ENCODE measurements around the gene FPR3. TPM values are rescaled to one million over a fixed set of nuclear protein-coding genes. Genes with fewer than 3 reads are reported as not detected.

The FPR3 gene
- total RNA-seq, 1 donor from 2014 or later = not detected

DNA sequence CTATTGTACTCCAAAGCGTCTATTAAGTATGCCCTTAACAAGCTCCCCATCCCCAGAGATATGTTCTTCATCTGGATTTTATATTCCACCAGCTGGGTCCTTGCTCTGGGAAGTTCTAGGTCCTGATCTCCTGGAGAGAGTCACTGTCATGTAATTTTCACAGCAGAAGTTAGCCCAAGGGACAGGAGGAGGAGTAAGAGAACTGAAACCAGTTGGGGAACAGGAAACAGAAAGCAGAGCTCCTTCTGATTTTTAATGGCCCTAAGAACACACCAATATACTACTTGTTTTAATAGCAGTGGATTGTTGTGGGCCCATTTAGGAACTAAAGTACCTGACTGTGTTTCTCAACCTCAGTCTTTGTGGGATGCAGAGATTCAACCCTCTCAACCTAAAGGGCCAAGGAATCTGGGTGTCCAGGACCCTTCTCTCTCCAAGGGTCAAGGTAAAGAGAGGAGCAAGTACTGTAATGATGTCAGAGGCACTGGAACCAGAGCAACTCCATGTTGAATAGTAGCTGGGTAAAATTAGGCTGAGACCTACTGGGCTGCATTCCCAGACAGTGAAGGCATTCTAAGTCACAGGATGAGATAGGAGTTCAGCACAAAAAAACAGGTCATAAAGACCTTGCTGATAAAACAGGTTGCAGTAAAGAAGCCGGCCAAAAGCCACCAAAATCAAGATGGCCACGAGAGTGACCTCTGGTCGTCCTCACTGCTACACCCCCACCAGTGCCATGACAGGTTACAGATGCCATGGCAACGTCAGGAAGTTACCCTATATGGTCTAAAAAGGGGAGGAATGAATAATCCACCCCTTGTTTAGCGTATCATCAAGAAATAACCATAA, 8.1 kb upstream of the FPR3 start:
- H2AFZ ChIP-seq (ENCODE audit: low read depth, low read length) = no peak overlapping the region
- no peak overlapping the region for H3K4me2 ChIP-seq (ENCODE audit: low read length)
- no peaks in the 10 kb centered on the region for H3K9me3 ChIP-seq (ENCODE audit: insufficient read depth, low read depth, low read length)
- DNase-seq (ENCODE audit: low read depth) = no peak
- FAIRE-seq = no peak
- H3K9ac ChIP-seq (ENCODE audit: low read length) = no peak overlapping the region
- no peak overlapping the region for H3K4me3 Mint-ChIP-seq (ENCODE audit: unreplicated experiment)
- H3K27me3 Mint-ChIP-seq (ENCODE audit: low read depth, unreplicated experiment) = peaks cover 4% of the 10 kb centered on the region
- H3K79me2 ChIP-seq (ENCODE audit: insufficient read depth, low read length) = no peaks in the 10 kb centered on the region
- no peaks in the 10 kb centered on the region for H3K27me3 ChIP-seq (ENCODE audit: insufficient read depth, low read length)
- H3K27ac Mint-ChIP-seq (ENCODE audit: unreplicated experiment) = peak overlapping the region; percentile 8
- H3K4me1 Mint-ChIP-seq (ENCODE audit: low read depth, unreplicated experiment) = no peaks in the 10 kb centered on the region
- H3K4me3 ChIP-seq (ENCODE audit: insufficient read depth, low read depth, low read length) = no peak overlapping the region
- H3K9me3 Mint-ChIP-seq (ENCODE audit: unreplicated experiment) = peaks cover 11% of the 10 kb centered on the region
- H4K20me1 ChIP-seq (ENCODE audit: insufficient read depth, low read length) = no peaks in the 10 kb centered on the region
- no peaks in the 10 kb centered on the region for H3K4me1 ChIP-seq (ENCODE audit: insufficient read depth, low read length)
- H3K36me3 Mint-ChIP-seq (ENCODE audit: low read depth, unreplicated experiment) = no peaks in the 10 kb centered on the region
- H3K36me3 ChIP-seq (ENCODE audit: insufficient read depth, low read length) = no peaks in the 10 kb centered on the region
- TF ChIP-seq EZH2 (IDR thresholded peaks at IDR 0.05; ENCODE audit: insufficient read depth, low read length) = no peak
- TF ChIP-seq, protein P1, sequence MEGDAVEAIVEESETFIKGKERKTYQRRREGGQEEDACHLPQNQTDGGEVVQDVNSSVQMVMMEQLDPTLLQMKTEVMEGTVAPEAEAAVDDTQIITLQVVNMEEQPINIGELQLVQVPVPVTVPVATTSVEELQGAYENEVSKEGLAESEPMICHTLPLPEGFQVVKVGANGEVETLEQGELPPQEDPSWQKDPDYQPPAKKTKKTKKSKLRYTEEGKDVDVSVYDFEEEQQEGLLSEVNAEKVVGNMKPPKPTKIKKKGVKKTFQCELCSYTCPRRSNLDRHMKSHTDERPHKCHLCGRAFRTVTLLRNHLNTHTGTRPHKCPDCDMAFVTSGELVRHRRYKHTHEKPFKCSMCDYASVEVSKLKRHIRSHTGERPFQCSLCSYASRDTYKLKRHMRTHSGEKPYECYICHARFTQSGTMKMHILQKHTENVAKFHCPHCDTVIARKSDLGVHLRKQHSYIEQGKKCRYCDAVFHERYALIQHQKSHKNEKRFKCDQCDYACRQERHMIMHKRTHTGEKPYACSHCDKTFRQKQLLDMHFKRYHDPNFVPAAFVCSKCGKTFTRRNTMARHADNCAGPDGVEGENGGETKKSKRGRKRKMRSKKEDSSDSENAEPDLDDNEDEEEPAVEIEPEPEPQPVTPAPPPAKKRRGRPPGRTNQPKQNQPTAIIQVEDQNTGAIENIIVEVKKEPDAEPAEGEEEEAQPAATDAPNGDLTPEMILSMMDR (IDR thresholded peaks at IDR 0.05; ENCODE audit: insufficient read depth, low read depth, low read length) = no peak
- no peak overlapping the region for H3K27ac ChIP-seq (ENCODE audit: low read depth, low read length)

- Histone ChIP-seq H4K20me1 (ENCODE audit: insufficient read depth, low read length) (no peaks in the 10 kb centered on the region), H3K9ac (ENCODE audit: low read length) (no peak overlapping the region), H3K4me1 (ENCODE audit: insufficient read depth, low read length) (no peaks in the 10 kb centered on the region), H2AFZ (ENCODE audit: low read depth, low read length) (no peak overlapping the region), H3K4me3 (ENCODE audit: insufficient read depth, low read depth, low read length) (no peak overlapping the region), H3K4me2 (ENCODE audit: low read length) (no peak overlapping the region), H3K9me3 (ENCODE audit: insufficient read depth, low read depth, low read length) (peaks cover 3% of the 10 kb centered on the region), H3K36me3 (ENCODE audit: insufficient read depth, low read length) (no peaks in the 10 kb centered on the region), H3K27me3 (ENCODE audit: insufficient read depth, low read length) (no peaks in the 10 kb centered on the region), H3K27ac (ENCODE audit: low read depth, low read length) (no peak overlapping the region), H3K79me2 (ENCODE audit: insufficient read depth, low read length) (no peaks in the 10 kb centered on the region)
- no peaks in the 10 kb centered on the region for H3K4me1 Mint-ChIP-seq (ENCODE audit: low read depth, unreplicated experiment)
- no peak for TF ChIP-seq EZH2 (IDR thresholded peaks at IDR 0.05; ENCODE audit: insufficient read depth, low read length)
- TF ChIP-seq, protein P1 (IDR thresholded peaks at IDR 0.05; ENCODE audit: insufficient read depth, low read depth, low read length) = no peak
- no peaks in the 10 kb centered on the region for H3K27me3 Mint-ChIP-seq (ENCODE audit: low read depth, unreplicated experiment)
- H3K4me3 Mint-ChIP-seq (ENCODE audit: unreplicated experiment) = no peak overlapping the region
- peaks cover 11% of the 10 kb centered on the region for H3K9me3 Mint-ChIP-seq (ENCODE audit: unreplicated experiment)
- DNase-seq (ENCODE audit: low read depth) (no peak), FAIRE-seq (no peak)
- H3K27ac Mint-ChIP-seq (ENCODE audit: unreplicated experiment) = no peak overlapping the region
- H3K36me3 Mint-ChIP-seq (ENCODE audit: low read depth, unreplicated experiment) = no peaks in the 10 kb centered on the region
These were observed 6.9 kb upstream of the FPR3 start for GRCh38 chr19:51788029-51788428.

Data from astrocyte (in vitro differentiated cells and primary cell).